Vagina (tissue), 2 donors: ENCODE data around the gene CNEP1R1.

Experiments
- CTCF ChIP-seq, 3 experiments: fragments of 450-650 bp in 2 of 3; fragments of 200-600 bp in 1 of 3; sonication (generic) in 1 of 3; IDR thresholded peaks; one replicate each; pipeline ENCODE4 v1.5.1; 2017 to 2019; ENCODE audit warnings: antibody characterized with exemption in 3 of 3, mild to moderate bottlenecking in 2 of 3, moderate library complexity in 2 of 3
- POLR2A ChIP-seq, 2 donors: fragments of 450-650 bp; IDR thresholded peaks; one replicate each; pipeline ENCODE4 v1.6.1; 2017; ENCODE audit warnings: antibody characterized with exemption in 2 of 2, mild to moderate bottlenecking in 2 of 2, moderate library complexity in 2 of 2
- POLR2AphosphoS5 ChIP-seq, 2 donors: sonication (generic); formaldehyde crosslinking; IDR thresholded peaks; one replicate each; pipeline ENCODE4 v1.9.0; 2017; ENCODE audit warnings: antibody characterized with exemption in 2 of 2, mild to moderate bottlenecking in 2 of 2, low read depth in 1 of 2; ENCODE audit not compliant: insufficient read depth in 1 of 2

GRCh38 chr16:50002190-50002589 lies 22.8 kb upstream of the CNEP1R1 start:
- TF ChIP-seq CTCF (IDR thresholded peaks at IDR 0.05) = no peak
- no peak for TF ChIP-seq POLR2A (IDR thresholded peaks at IDR 0.05)
- no peak for TF ChIP-seq POLR2AphosphoS5 (IDR thresholded peaks at IDR 0.05; ENCODE audit: insufficient read depth in 1 of 2, low read depth in 1 of 2)
